ENCODE results near the gene PTPN4.

- no peak for TF ChIP-seq CTCF (IDR thresholded peaks at IDR 0.05; ENCODE audit: poor library complexity, severe bottlenecking)
- TF ChIP-seq EZH2 (IDR thresholded peaks at IDR 0.05; ENCODE audit: borderline replicate concordance, insufficient read depth, low read length, poor library complexity, severe bottlenecking), result no peak
- TF ChIP-seq POLR2AphosphoS5 (IDR thresholded peaks at IDR 0.05), result no peak
- TF ChIP-seq REST (IDR thresholded peaks at IDR 0.05; ENCODE audit: borderline replicate concordance), result no peak
Observed at GRCh38 chr2:119960821-119961220, 201.1 kb downstream of the PTPN4 start.

Data from neural cell (in vitro differentiated cells).